Ovary (tissue), 9 donors: ENCODE data around the gene AGRP. TPM values are rescaled to one million over a fixed set of nuclear protein-coding genes. Genes with fewer than 3 reads are reported as not detected.
A peak's percentile ranks its signal among the peaks of the same experiment; 100 is the strongest.

Experiments
- DNase-seq, 5 donors: peaks; one replicate each; pipeline ENCODE4 v3.0.0-alpha.2; 2019 to 2020
- H3K27ac ChIP-seq, 2 donors: fragments of 200-600 bp; one replicate each; pipeline versions ENCODE4 v1.5.1 to v1.8.0; 2019 to 2022
- H3K27me3 ChIP-seq: fragments of 200-600 bp; one replicate; pipeline ENCODE4 v1.8.0; 2022
- H3K36me3 ChIP-seq: fragments of 200-600 bp; sonication (generic); one replicate; pipeline ENCODE4 v1.5.1; 2019
- H3K4me1 ChIP-seq: one replicate; pipeline ENCODE4 v1.8.1; 2013; ENCODE audit warnings: mild to moderate bottlenecking, moderate library complexity; ENCODE audit not compliant: insufficient read depth
- H3K4me3 ChIP-seq: fragments of 200-600 bp; sonication (generic); one replicate; pipeline ENCODE4 v1.5.1; 2017
- H3K9me3 ChIP-seq, 2 donors: fragments of 200-600 bp in 1 of 2; sonication (generic) in 1 of 2; one replicate each; pipeline versions ENCODE4 v1.5.1 to v1.8.1; 2013 to 2019; ENCODE audit warnings: mild to moderate bottlenecking in 1 of 2, moderate library complexity in 1 of 2
- EP300 ChIP-seq: sonication (generic); formaldehyde crosslinking; IDR thresholded peaks from one replicate; pipeline ENCODE4 v1.6.1; 2017; ENCODE audit warnings: antibody characterized with exemption
- POLR2A ChIP-seq: fragments of 450-650 bp; IDR thresholded peaks from one replicate; pipeline ENCODE4 v1.6.1; 2017; ENCODE audit warnings: antibody characterized with exemption, mild to moderate bottlenecking, moderate library complexity
- WGBS, 3 donors: extraction: QIAGEN DNeasy Blood & Tissue Kit in 1 of 3; methylation state at CpG; one replicate each; pipeline versions ENCODE4 v1.1.5 to v1.1.7; 2013 to 2017; 5-methylcytosine and 5-hydroxymethylcytosine counted together
- intact Hi-C, 4 donors: fragments of 100-400 bp; cut with DNase I; formaldehyde crosslinking; loops; one replicate each; pipeline versions ENCODE4 v1.11.0 to v1.15.1; 2022 to 2023
- polyA plus RNA-seq, 2 donors: library from polyadenylated mRNA; stranded (reverse); fragments of 200-250 nt in 1 of 2; fragments of 350-450 nt in 1 of 2; fragmentation: Illumina TruSeq in 1 of 2; extraction: RNeasy Lipid Tissue Mini Kit (QIAGEN cat#74804) in 1 of 2; gene quantifications; one replicate each; pipeline ENCODE4 v1.2.3, GENCODE V29; 2013 to 2014
- total RNA-seq, 7 donors: library from RNA; depleted of rRNA in 2 of 7; stranded (reverse); fragments of >200 nt in 2 of 7; fragmentation: NEBNext Ultra II Directional in 3 of 7; extraction: Animal tissue kit (Norgen Biotek cat#: 25700) in 3 of 7; gene quantifications; one replicate each; pipeline versions ENCODE4 v1.1.0 to v1.2.4, GENCODE V29; 2016 to 2023
- TF ChIP-seq, protein P1 (sequence below), 3 donors: fragments of 450-650 bp in 2 of 3; fragments of 200-600 bp in 1 of 3; IDR thresholded peaks; one replicate each; pipeline versions ENCODE4 v1.5.1 to v1.8.0; 2016 to 2022; ENCODE audit warnings: antibody characterized with exemption in 3 of 3, mild to moderate bottlenecking in 1 of 3
- donor health status: DM: no; HTN: no; CAD: no; lungs with moderate emphysema.
- donor health status: DM: no; HTN: no; CAD: no.
- donor health status: Bipolar disorder and iron deficiency.
- donor health status: DM: yes; HTN: yes; CAD: no.
- donor health status: DM: no; HTN: no; CAD: no.
- donor health status: DM: yes; HTN: yes; CAD: no.

AGRP gene
- total and polyA plus RNA-seq, 9 donors = 0.11 to 0.55 (median 0.48) TPM; not detected in 6

- WGBS, 3 donors = 83% methylated on average over 5 of the region's 5 CpGs
- TF ChIP-seq, protein P1, sequence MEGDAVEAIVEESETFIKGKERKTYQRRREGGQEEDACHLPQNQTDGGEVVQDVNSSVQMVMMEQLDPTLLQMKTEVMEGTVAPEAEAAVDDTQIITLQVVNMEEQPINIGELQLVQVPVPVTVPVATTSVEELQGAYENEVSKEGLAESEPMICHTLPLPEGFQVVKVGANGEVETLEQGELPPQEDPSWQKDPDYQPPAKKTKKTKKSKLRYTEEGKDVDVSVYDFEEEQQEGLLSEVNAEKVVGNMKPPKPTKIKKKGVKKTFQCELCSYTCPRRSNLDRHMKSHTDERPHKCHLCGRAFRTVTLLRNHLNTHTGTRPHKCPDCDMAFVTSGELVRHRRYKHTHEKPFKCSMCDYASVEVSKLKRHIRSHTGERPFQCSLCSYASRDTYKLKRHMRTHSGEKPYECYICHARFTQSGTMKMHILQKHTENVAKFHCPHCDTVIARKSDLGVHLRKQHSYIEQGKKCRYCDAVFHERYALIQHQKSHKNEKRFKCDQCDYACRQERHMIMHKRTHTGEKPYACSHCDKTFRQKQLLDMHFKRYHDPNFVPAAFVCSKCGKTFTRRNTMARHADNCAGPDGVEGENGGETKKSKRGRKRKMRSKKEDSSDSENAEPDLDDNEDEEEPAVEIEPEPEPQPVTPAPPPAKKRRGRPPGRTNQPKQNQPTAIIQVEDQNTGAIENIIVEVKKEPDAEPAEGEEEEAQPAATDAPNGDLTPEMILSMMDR (IDR thresholded peaks at IDR 0.05) = no peak
- TF ChIP-seq POLR2A = no peak
- no peak for TF ChIP-seq EP300
- no peaks in the 10 kb centered on the region for H3K27me3 ChIP-seq
- no peaks in the 10 kb centered on the region for H3K36me3 ChIP-seq
- intact Hi-C loops = no loop called here
- no peak overlapping the region for H3K4me3 ChIP-seq
- H3K27ac ChIP-seq = no peak overlapping the region
- no peak for DNase-seq
- no peaks in the 10 kb centered on the region for H3K9me3 ChIP-seq
- H3K4me1 ChIP-seq = peaks cover 45% of the 10 kb centered on the region
Observed at GRCh38 chr16:67454104-67454503, 29.2 kb downstream of the AGRP start.

DNA sequence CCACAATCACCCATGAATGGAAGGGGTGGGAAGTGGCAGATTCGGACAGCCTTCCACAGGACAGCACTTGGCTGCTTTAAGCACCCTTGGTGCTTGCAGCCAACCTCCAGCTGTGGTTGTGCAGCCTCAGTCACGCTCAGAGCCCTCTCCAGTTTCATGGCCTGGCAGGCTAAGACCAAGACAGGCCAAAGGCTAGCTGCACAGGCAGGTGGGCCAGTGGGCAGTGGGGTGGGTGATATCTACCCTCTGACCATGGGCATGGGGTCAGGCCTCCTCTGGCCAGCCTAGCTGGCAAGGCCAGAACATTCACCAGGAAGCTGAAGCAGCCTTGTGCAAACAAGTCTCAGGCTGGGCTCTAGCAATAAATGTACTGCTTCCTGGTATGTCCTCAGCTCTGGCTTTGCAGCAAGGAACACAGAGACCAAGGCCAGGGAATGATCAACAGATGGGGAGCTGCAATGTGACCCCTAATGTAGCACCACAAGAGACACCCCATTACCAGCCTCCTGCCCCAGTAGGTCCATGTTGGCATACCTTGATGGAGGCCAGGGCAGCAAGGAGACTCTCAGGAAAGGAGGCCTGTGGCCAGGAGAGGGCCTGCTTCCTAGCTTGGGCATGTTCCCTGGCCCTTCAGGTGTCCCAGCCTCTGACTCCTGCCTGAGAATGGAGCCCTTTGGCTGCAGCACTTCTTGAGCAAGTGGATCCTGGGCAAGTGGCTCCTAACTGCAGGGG, 31.5 kb downstream of the AGRP start:
- no peak for DNase-seq
- TF ChIP-seq, protein P1 (IDR thresholded peaks at IDR 0.05) = no peak
- no peak for TF ChIP-seq EP300
- no peak for TF ChIP-seq POLR2A
- Histone ChIP-seq H3K36me3 (no peaks in the 10 kb centered on the region), H3K27ac (no peak overlapping the region), H3K27me3 (no peaks in the 10 kb centered on the region), H3K9me3 (no peaks in the 10 kb centered on the region), H3K4me3 (no peak overlapping the region), H3K4me1 (peaks cover 35% of the 10 kb centered on the region)
- 52 to 58% (median 52%) methylated on average over 2 of the region's 2 CpGs for WGBS, 3 donors
- intact Hi-C loops = no loop called here

GRCh38 chr16:67451061-67451703, 32.2 kb downstream of the AGRP start:
- Histone ChIP-seq H3K4me1 (peaks cover 37% of the 10 kb centered on the region), H3K4me3 (no peak overlapping the region), H3K9me3 (no peaks in the 10 kb centered on the region), H3K27me3 (no peaks in the 10 kb centered on the region), H3K27ac (no peak overlapping the region), H3K36me3 (no peaks in the 10 kb centered on the region)
- WGBS, 3 donors = 51 to 63% (median 55%) methylated on average over 12 of the region's 12 CpGs
- TF ChIP-seq POLR2A (no peak), EP300 (no peak)
- TF ChIP-seq, protein P1 (IDR thresholded peaks at IDR 0.05) = no peak
- intact Hi-C loops = no loop called here
- peak in 2 of 5 donors; percentile 68 to 71 for DNase-seq

DNA sequence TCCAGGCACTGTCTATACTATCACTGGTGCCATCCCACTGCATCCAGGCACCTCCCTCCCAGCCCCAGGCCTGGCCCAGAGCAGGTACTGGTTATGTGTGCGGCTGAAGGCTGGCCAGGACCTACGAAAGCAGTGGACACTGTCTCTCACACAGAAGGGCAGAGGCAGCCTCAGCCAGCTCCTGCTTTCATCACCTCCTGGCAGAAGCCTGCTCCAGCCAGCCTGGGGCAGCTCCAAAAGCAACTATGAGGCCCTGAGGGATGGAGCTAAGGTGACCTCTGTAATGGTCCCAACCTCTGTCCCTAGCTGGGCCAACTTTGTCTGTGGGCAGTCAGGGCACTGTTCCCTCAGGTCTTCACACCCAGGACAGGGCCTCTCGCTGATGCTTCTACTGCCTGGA, 33.6 kb downstream of the AGRP start:
- Histone ChIP-seq H3K4me1 (peaks cover 51% of the 10 kb centered on the region), H3K27me3 (no peaks in the 10 kb centered on the region), H3K36me3 (no peaks in the 10 kb centered on the region), H3K4me3 (no peak overlapping the region), H3K27ac (peak overlapping the region; percentile 5 to 59), H3K9me3 (no peaks in the 10 kb centered on the region)
- no peak for TF ChIP-seq EP300
- TF ChIP-seq POLR2A = no peak
- TF ChIP-seq, protein P1 (IDR thresholded peaks at IDR 0.05) = no peak
- DNase-seq = peak in 2 of 5 donors; percentile 47 to 56
- intact Hi-C loops = no loop called here
- WGBS, 3 donors = 53 to 69% (median 64%) methylated on average over 3 of the region's 3 CpGs
